ENCODE measurements around the gene SERINC5.

DNA sequence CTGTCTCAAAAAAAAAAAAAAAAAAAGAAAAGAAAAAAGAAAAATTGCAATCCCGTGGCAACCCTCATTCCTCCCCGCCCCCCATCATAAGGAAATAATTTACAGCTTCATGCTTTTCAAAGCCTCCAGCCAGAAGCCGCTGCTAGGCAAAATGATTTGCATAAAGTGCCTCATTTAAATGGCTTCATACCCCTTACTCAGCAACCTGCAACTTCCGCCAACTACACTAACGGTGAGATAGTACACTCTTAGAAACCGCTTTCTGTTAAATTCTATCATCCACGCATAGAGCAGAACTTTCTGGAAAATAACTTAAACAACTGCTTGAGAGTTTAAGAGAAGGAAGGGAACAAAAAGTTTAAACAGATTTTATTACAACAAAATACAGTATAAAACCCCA lies 17.8 kb downstream of the SERINC5 start:
- TF ChIP-seq, protein P1, sequence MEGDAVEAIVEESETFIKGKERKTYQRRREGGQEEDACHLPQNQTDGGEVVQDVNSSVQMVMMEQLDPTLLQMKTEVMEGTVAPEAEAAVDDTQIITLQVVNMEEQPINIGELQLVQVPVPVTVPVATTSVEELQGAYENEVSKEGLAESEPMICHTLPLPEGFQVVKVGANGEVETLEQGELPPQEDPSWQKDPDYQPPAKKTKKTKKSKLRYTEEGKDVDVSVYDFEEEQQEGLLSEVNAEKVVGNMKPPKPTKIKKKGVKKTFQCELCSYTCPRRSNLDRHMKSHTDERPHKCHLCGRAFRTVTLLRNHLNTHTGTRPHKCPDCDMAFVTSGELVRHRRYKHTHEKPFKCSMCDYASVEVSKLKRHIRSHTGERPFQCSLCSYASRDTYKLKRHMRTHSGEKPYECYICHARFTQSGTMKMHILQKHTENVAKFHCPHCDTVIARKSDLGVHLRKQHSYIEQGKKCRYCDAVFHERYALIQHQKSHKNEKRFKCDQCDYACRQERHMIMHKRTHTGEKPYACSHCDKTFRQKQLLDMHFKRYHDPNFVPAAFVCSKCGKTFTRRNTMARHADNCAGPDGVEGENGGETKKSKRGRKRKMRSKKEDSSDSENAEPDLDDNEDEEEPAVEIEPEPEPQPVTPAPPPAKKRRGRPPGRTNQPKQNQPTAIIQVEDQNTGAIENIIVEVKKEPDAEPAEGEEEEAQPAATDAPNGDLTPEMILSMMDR (IDR thresholded peaks at IDR 0.05; ENCODE audit: extremely low read depth in 1 of 2, insufficient read depth in 1 of 2, low read depth in 1 of 2, low read length in 2 of 2), result no peak
- no peak for TF ChIP-seq EZH2 (IDR thresholded peaks at IDR 0.05; ENCODE audit: borderline replicate concordance, low read depth, low read length, severe bottlenecking)

Measured in endothelial cell of umbilical vein (primary cell).